ENCODE results near the gene AKT2.

AKT2 gene

DNA sequence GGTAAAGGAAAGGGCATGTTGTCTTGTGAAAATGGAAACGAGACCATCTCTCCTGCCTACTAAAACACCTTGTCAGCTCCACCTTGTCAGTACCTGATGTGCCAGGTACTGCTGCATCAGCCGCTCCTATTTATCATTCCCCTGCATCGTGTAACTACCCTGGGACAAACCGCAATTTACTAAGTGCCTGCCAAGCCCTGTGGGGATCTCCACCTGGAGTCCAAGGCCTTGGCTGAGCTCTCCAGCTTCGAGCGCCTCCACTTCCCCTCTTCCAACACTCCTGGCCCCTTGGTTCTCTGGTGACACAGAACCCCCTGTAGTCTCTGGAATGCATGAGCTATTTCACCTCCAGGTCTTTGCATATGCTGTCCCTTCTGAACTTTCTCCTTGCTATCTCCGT, 32.8 kb downstream of the AKT2 start:
- DNase-seq (ENCODE audit: low read depth in 2 of 2): no peak

DNA sequence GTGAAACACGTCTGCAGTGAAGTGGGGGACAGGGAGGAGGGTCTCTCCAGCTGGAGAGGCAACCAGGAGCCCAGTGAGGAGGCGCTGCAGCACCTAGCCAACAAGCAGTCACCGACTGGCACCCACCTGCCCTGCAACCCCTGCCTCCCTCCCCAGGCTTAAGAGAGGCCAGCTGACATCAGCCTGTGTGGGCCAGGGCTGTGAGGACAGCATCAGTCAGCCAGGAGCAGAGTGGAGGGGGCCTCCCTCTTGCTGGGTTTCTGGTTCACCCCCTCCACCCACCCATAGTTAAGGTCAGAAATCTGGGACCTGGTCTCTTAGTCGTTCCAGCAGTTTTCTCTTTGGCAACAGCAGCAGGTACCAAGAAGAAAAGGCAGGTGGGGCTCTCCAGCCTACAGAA, 33.2 kb downstream of the AKT2 start:
- no peak for DNase-seq (ENCODE audit: low read depth in 2 of 2)

DNA sequence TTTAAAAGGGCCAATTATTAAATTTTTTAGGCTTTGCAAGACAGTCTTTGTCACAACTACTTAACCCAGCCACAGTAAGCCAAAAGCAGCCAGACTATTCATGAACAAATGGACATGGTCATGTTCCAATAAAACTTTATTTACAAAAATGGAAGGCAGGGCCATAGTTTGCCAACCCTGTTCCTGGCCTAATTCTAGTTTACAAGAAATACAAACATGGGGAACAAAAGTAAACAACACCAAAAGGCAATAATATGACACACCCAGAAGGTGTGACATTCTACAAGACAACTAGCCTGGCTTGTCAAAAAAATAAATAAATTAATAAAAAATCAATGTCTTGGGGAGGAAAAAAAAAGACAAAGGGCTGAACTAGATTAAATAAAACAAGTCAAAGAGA, 33.9 kb downstream of the AKT2 start:
- DNase-seq (ENCODE audit: low read depth in 2 of 2): no peak

DNA sequence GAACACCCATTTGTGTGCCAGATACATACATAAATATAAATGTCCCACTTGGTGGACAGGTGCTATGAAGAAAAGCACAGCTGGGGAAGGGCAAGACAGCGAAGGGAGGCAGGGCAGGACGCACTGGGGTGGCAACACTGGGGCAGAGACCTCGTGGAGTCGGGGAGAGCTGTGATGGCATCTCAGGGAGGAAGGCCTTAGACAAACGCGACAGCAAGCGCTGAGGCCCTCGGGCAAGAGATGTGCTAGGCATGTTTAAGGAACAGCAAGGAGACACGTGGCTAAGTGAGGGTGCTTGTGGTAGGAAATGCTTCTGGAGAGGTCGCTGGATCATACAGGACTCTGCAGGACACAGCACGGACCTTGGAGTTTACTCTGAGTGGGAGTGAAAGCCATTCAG, 35.4 kb downstream of the AKT2 start:
- DNase-seq (ENCODE audit: low read depth in 2 of 2): no peak

DNA sequence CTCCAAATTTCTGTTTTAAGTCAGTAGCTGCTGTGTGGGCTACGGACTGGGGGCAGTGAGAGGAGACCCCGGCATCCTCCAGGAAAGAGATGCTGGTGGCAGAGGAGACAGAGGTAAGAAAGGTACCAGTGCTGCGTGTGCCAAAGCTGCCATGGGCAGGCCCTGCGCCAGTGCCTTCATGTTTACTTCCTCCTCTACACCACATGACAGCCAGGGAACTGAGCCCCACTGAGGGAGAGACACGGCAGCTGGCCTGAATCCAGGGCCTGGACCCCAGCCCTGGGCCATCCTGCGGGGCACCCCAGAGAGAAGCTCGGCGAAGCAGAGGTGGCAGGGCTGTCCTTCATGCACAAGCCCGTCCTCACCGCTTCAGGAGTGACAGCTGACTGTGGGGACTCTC, 35.9 kb downstream of the AKT2 start:
- DNase-seq (ENCODE audit: low read depth in 2 of 2): no peak

DNA sequence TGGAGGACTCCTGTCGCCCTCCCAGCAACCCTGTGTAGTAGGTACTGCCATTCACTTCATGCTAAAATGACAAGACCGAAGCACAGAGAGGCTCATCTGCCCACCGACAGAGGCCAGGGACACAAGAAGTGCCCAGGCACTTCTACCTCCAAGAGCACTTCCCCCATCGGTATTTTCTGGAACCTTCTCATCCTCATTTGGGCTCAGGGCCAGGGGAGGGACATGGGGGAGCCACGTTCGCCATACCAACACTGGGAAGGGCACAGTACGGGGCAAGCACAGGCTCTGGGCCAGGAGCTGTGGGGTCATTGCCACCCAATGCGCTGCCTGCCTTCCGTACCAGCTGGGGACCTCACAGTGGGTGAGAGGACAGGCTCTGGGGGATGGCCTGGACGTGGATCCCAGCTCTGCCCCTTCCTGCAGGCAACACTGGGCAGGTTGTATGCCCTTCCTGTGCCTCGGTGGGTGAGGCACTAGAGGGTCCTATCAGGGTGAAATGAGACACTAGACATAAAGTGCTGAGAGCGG, 37.3 kb downstream of the AKT2 start:
- DNase-seq (ENCODE audit: low read depth in 2 of 2): no peak

DNA sequence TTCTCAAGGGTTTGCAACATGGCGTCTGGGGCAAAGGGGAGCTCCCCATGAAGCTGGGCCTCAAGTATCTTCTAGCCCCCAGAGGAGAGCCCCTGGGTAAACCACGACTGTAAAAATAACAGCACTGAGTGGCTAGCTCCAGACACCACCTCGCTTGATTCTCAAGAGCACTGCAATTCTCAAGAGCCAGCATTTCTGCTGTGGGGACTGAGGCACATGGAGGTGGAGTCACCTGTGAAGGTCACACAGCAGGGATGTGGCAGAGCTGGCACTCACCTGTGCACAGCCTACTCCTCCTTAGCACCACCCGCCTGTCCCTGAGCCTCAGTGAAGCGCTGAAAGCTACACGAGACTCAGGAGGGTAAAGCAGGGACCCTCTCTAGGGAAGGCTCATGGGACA, 38.0 kb downstream of the AKT2 start:
- no peak for DNase-seq (ENCODE audit: low read depth in 2 of 2)

DNA sequence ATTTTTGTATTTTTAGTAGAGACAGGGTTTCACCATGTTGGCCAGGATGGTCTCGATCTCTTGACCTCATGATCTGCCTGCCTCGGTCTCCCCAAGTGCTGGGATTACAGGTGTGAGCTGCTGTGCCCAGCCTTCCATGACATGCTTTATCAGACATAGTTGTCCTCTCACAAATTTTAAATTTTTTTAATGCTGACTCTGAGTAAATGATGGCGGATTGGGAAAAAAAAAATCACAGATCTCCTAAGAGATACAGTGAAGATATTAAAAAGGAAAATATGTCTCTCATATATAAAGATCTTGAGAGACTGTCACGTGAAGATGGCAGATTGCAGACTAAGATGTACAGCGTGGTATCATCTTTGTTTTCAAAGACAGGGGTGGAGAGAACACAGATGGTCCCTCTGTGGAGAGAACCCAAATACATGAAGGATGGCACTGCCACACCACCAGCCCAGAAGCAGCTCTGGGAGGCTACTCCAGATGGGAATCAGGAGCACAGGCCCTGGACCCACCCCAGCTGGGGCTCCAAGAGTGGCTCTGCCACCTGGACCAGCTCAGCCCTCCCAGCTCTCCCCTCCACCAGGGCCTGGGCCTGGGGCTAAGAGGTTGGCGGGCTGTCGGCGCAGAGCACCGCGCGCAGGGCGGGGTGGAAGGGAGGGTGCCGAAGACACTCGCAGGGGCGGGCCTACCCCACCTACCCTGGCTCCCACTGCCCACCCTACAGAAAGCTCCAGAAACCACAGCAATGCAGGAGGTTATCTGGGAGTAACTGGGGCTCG, 38.7 kb downstream of the AKT2 start:
- DNase-seq (ENCODE audit: low read depth in 2 of 2): no peak

DNA sequence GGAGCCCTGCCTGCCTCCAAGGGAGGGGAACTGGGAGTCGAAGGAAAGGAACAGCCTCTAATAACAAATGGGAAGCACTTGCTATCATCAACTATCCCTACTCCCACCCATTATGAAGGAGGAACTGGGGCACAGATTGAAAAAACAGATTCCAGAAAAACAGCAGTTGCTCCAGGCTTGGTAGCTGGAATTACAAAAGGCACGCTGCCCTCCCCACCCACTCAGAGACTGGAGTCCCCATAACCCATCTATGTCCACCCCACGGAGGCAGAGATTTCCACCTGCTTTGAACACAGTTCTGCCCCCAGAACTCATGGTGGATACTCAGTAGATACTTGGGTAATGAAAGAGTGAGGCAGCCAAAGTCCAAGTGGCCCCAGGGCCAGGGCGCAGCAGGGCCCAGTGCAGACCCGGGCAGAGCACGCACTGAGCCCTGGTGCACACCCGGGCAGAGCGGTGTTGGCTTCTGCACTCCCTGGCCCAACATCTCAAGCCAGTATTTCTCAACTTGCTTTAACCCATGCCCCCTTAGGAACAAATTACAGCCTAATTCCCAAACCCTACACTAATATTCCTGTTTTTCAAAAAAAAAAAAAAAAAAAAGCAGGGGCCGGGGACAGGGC, 39.5 kb downstream of the AKT2 start:
- DNase-seq (ENCODE audit: low read depth in 2 of 2): no peak

DNA sequence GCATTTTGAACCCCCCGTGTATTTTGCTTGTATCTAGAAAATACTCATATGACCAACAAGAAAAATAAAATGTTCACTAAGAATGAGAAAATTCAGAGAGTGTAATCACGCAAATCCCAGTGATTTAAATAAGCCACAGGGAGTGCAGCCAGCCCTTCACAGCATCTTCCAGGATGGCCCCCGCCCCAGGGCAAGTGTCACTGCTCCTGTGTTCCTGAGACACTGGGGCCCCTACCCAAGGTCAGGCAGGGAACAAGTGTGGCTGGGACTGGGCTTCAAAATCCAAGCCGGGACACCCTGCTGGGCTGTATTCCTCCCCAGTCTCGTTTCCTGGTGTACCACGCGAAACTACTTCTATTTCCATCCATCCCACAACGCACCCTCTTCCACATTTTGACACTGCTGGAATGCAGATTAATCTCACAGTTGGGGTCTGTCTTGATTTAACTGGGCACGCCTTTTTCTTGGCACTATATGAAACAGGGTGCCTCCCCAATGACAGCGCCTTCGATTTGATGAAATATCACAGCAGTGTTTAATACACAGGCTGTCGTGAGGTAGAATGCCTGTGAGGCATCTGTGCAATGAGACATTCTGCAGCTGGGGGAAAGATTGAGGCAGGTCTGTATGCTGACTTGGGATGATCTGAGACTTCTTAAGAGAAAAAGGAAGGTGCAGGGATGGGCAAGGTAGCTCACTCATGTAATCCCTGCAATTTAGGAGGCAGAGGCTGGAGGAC, 40.4 kb downstream of the AKT2 start:
- DNase-seq (ENCODE audit: low read depth in 2 of 2): no peak

DNA sequence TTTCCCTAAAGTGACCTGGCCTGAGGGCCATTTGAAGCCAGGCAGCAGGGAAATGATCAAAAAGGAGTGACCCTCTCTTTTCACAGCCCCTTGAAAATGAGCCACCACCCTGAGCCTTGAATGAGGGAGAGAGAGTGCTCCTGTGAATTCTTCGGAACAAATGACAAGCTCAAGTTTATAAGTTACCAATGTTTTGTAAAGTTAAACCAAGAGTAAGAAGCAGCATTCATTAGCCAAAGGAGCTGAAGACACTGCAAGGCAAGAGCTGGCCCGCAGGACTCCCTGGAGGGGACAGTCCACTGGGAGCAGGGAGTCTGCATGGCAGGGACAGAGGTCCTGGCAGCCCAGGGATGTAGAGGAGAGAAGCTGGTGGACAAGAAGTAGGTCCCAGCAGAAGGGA, 42.0 kb downstream of the AKT2 start:
- DNase-seq (ENCODE audit: low read depth in 2 of 2): no peak

DNA sequence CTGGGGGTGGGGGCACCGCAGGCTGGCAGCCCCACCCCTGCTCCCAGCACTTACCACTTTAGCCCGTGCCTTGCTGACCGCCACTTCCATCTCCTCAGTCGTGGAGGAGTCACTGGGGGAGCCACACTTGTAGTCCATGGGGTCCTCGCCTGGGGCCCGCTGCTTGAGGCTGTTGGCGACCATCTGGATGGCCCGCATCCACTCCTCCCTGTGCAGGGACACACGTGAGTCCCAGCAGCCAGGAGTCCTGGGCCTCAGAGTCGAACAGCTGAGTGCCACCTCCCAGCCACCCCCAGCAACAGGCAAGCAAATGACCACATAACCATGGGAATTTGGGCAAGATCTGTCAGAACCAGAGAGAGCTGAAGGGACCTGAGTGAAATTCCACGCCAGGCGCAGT, 42.7 kb downstream of the AKT2 start:
- no peak for DNase-seq (ENCODE audit: low read depth in 2 of 2)

DNA sequence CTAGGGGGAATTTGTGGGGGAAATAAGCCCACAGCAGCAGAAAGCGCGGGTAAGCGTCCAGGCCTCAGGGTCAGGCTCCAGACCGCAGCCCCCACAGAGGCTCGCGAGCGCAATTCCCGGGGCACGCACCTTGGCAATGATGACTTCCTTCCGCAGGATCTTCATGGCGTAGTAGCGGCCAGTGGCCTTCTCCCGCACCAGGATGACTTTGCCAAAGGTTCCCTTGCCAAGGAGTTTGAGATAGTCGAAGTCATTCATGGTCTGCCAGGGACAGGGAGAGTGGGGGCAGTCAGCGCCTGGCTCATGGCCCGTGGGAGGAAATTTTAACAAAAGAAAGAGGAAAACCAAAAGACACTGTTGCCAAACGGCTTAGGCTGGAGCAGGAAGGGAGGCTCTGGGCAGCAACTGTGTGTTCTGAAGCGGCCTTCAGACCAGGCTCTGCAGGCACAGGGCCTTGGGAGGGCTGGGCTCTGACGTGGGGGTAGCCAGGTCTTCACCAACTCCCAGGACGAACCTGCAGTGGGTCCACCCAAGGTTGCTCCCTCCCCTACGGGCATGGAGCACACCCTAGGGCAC, 43.2 kb downstream of the AKT2 start:
- DNase-seq (ENCODE audit: low read depth in 2 of 2): no peak

DNA sequence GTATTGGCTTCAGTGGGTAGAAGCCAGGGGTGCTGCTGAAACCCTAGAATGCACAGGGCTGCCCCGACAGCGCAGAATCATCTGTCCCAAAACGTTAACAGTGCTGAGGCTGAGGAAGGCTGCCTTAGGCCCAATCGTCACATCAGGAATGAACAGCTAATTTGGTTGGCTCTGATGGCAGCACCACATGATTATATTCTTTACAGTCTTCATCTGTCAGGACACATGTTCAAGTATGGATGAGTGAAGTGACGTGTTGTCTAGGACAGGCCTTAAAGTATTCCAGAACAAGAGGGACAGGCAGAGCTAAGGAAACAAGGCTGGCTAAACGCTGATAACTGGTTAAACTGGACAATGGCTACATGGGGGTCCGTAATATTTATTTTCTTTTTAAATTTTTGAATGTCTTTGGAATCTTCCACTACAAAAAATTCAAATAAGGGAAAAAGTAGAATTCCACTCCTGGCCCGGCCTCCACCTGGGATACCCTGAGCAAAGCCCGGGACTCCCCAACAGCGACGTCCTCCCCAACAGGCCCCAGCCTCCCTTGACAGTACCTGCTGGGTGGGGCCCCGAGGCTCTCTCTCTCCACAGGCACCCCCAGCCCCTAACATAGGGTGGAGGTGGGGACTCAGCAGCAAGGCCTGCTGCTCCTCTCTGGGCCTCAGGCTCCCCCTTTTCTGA, 43.9 kb downstream of the AKT2 start:
- DNase-seq (ENCODE audit: low read depth in 2 of 2): no peak

DNA sequence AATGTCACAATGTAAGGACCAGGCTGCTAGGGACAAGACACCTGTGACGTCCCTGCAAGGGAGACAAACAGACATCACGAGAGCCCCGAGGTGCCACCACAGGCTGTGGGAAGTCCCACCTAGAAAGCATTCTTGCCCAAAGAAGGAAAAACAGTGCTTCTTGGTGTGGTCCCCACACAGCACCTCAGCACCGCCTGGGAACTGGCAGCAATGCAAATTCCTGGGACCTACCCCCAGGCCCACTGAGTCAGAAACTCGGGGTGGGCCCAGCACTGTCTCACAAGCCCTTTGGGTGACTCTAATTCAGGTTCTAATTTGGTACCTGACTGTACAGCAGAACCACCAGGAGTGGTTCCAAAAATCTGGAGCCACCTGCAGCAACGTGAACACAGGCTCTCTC, 44.8 kb downstream of the AKT2 start:
- DNase-seq (ENCODE audit: low read depth in 2 of 2): no peak

DNA sequence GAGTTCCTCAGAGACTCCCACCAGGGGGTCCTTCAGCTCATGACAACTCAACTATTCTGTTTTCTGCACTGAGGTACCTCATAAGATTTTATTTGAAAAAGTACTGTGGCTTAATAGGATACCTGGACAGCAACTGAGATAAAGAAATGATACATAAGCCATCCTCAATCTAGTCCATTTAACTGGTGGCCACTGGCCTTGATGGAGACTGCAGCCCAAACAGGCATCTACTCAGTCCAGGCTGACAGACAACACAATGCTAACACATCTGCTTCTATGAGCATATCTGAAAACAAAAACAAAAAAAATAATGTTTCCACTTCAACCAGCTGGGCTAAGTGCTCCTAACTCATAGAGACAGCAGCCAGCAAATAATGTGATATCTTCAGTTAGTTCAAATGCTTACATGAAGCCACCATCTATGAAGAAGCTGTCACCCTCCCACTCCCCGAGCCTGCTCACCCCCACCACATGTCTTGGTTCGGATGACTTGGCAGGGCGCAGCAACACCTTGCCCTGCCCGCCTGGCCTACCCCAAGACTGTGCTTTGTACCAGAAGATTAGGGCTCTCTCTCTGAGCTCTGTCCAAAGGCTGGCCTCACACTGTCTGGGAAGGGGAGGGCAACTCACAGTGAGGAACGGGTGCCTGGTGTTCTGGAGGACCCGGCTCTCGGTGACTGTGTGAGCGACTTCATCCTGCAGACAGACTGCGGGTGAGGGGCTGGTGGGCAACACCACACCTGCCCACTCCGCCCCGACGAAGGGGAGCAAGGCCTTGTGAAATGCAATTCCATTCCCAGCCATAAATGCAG, 45.5 kb downstream of the AKT2 start:
- DNase-seq (ENCODE audit: low read depth in 2 of 2): no peak

DNA sequence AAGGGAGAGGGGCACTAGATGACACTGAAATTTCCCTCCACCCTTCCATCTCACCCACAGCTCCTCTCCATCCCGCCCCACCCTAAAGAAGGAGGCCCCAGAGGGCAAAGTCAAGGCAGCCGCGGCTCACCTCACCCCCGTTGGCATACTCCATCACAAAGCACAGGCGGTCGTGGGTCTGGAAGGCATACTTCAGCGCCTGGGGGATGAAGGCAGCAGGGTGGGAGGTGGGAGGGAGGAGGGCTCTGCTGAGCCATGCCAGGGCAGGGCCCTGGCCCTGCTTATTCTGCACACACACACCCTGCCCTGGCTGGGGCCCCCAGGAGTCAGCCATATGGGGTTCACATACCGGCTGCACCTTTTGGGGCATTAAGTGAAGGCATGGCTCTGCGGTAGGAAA, 46.4 kb downstream of the AKT2 start:
- DNase-seq (ENCODE audit: low read depth in 2 of 2): no peak

DNA sequence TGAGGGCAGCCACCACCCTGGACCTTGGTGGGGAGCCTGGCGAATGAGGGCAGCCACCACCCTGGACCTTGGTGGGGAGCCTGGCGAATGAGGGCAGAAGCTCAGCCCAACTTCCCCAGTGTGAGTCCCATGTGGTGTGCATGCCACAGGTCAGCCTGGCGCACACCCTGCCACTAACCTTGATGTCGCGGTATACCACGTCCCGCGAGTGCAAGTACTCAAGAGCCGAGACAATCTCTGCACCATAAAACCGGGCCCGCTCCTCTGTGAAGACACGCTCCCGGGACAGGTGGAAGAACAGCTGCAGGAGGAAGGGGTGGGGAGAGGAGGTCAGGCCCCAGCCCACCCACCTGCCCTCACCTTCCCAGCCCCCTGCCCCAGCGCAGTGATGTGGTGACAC, 47.4 kb downstream of the AKT2 start:
- DNase-seq (ENCODE audit: low read depth in 2 of 2): no peak

DNA sequence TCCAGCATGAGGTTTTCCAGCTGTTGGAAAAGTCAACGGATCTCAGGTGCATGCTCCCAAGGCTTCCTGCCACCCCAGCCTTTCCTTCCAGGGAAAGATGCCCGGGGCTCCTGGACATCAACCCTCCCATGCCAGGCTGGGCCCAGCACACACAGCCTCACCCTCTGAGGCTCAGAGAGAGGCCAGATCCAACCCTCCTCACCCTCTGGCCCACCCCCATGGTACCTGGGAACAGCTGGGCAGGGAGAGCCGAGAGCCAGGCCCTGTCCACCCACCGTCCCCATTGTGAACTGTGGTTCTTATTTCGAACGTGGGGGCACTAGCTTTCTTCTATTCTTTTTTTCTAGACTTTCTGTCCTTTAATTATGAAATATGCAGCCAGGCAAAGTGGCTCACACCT, 48.8 kb downstream of the AKT2 start:
- DNase-seq (ENCODE audit: low read depth in 2 of 2): no peak

DNA sequence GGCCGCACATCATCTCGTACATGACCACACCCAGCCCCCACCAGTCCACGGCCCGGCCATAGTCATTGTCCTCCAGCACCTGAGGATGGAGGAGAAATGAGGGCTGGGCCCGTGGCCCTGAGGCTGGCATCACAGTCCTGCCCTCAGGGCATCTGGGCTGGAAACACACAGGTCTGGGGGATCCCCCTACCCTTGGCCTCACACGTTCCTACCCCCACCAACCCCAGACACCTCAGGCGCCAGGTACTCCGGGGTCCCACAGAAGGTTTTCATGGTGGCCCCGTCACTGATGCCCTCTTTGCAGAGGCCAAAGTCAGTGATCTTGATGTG, 49.2 kb downstream of the AKT2 start:
- DNase-seq (ENCODE audit: low read depth in 2 of 2): no peak
